ENCODE results near the gene NAP1L4. TPM values are rescaled to one million over a fixed set of nuclear protein-coding genes. Genes with fewer than 3 reads are reported as not detected.

NAP1L4 gene
- total and polyA plus RNA-seq, 2 donors (not counting 1 experiment from before 2014, with no cell fraction given): 62.1 to 133 TPM

DNA sequence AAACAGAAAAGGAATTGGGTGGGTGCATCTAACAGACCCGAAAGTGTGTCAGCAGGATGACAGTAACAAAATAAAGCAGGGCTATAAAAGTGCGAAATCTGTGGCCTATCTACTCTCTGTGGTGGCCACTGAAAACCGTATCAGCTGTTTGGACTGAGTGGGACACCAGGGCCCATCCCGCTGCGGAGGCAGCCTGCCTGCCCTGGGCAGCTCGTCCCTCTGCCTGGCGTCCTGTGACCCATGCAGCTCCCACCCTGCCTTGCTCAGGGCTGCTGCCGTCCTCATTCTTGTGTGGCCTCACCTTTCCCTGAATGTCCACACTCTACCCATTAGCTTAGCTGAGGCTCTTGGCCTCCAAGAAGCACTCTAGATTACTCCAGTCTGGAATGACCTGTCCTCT lies 34.7 kb upstream of the NAP1L4 start:
- H3K4me1 Mint-ChIP-seq: peaks cover 41% of the 10 kb centered on the region
- H3K4me3 ChIP-seq (ENCODE audit: control extremely low read depth in 1 of 5, extremely low read depth in 1 of 5, insufficient read depth in 1 of 5, low read depth in 2 of 5, low read length in 4 of 5): no peak overlapping the region
- peaks cover 7% of the 10 kb centered on the region for H3K79me2 ChIP-seq (ENCODE audit: control insufficient read depth, insufficient read depth, low read length)
- no peaks in the 10 kb centered on the region for H3K27me3 ChIP-seq (replicated peaks in 1 of 4; ENCODE audit: control extremely low read depth in 1 of 4, control insufficient read depth in 3 of 4, insufficient read depth in 4 of 4, low read length in 3 of 4)
- intact Hi-C loops (cut with micrococcal nuclease): no loop called here
- no peak for DNase-seq
- H2AFZ ChIP-seq (ENCODE audit: insufficient read depth, low read depth, low read length, poor library complexity, severe bottlenecking): no peak overlapping the region
- H3K9ac ChIP-seq (ENCODE audit: low read length): no peak overlapping the region
- no peaks in the 10 kb centered on the region for H3K9me3 Mint-ChIP-seq (ENCODE audit: insufficient read depth)
- ATAC-seq (ENCODE audit: low read depth): no peak
- H3K4me1 ChIP-seq (ENCODE audit: control insufficient read depth in 2 of 2, insufficient read depth in 2 of 2, low read length in 2 of 2): peaks cover 21 to 30% of the 10 kb centered on the region in 2 donors
- POLR2A ChIA-PET: interaction anchor here (0.8 kb wide), 1 partner anchor 35 kb away, joined by 4 read pairs; the partner anchor contains the start of gene NAP1L4
- H4K20me1 ChIP-seq (ENCODE audit: control insufficient read depth, insufficient read depth, low read length, poor library complexity, severe bottlenecking): peaks cover 12% of the 10 kb centered on the region
- H3K36me3 ChIP-seq (replicated peaks in 1 of 2; ENCODE audit: control extremely low read depth in 1 of 2, control insufficient read depth in 1 of 2, extremely low read depth in 1 of 2, insufficient read depth in 2 of 2, low read length in 1 of 2): peaks cover 2 to 50% of the 10 kb centered on the region in 2 experiments
- CTCF ChIA-PET: no interaction called here
- no peak overlapping the region for H3K4me3 Mint-ChIP-seq
- 98% methylated on average over 8 of the region's 8 CpGs for WGBS (ENCODE audit: insufficient coverage)
- no peak overlapping the region for H3K27ac ChIP-seq (ENCODE audit: low read length in 2 of 2)
- H3K27ac Mint-ChIP-seq: no peak overlapping the region
- H3K4me2 ChIP-seq (replicated peaks; ENCODE audit: low read depth, low read length, poor library complexity, severe bottlenecking): no peak overlapping the region
- H3K27me3 Mint-ChIP-seq: no peaks in the 10 kb centered on the region
- H3K9me3 ChIP-seq (ENCODE audit: control extremely low read depth in 1 of 3, control insufficient read depth in 2 of 3, insufficient read depth in 1 of 3, low read length in 2 of 3): no peaks in the 10 kb centered on the region
- TF ChIP-seq, protein P1, sequence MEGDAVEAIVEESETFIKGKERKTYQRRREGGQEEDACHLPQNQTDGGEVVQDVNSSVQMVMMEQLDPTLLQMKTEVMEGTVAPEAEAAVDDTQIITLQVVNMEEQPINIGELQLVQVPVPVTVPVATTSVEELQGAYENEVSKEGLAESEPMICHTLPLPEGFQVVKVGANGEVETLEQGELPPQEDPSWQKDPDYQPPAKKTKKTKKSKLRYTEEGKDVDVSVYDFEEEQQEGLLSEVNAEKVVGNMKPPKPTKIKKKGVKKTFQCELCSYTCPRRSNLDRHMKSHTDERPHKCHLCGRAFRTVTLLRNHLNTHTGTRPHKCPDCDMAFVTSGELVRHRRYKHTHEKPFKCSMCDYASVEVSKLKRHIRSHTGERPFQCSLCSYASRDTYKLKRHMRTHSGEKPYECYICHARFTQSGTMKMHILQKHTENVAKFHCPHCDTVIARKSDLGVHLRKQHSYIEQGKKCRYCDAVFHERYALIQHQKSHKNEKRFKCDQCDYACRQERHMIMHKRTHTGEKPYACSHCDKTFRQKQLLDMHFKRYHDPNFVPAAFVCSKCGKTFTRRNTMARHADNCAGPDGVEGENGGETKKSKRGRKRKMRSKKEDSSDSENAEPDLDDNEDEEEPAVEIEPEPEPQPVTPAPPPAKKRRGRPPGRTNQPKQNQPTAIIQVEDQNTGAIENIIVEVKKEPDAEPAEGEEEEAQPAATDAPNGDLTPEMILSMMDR (IDR thresholded peaks at IDR 0.05): no peak
- TF ChIP-seq EZH2 (IDR thresholded peaks at IDR 0.05; ENCODE audit: borderline replicate concordance, insufficient read depth, low read depth, low read length, poor library complexity, severe bottlenecking): no peak

DNA sequence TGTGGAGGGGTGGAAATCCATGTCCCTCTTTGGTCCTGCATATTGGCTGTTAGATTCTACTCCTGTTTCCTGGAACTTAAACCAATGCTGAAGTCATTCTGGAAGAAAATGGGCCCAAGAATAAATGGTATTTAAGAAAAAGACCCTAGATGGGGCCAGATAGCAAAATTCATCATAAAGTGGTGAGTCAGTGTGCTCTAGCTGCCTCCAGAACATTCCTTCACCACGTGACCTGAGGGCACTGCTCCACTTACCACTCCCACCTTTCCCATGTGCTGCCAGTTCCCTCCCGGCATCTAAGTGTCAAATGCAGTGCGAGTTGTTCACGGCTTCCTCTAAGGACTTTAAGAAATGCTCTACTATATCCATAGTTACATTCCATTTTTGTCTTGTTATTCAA lies 30.9 kb upstream of the NAP1L4 start:
- Histone ChIP-seq H3K27ac (ENCODE audit: low read length in 2 of 2) (peak overlapping the region; percentile 23 to 43), H3K4me1 (ENCODE audit: control insufficient read depth in 2 of 2, insufficient read depth in 2 of 2, low read length in 2 of 2) (peaks cover 12 to 18% of the 10 kb centered on the region in 2 donors), H3K9ac (ENCODE audit: low read length) (no peak overlapping the region), H3K9me3 (ENCODE audit: control extremely low read depth in 1 of 3, control insufficient read depth in 2 of 3, insufficient read depth in 1 of 3, low read length in 2 of 3) (no peaks in the 10 kb centered on the region), H2AFZ (ENCODE audit: insufficient read depth, low read depth, low read length, poor library complexity, severe bottlenecking) (no peak overlapping the region), H3K36me3 (replicated peaks in 1 of 2; ENCODE audit: control extremely low read depth in 1 of 2, control insufficient read depth in 1 of 2, extremely low read depth in 1 of 2, insufficient read depth in 2 of 2, low read length in 1 of 2) (peaks cover 5 to 47% of the 10 kb centered on the region in 2 experiments), H3K79me2 (ENCODE audit: control insufficient read depth, insufficient read depth, low read length) (no peaks in the 10 kb centered on the region), H3K4me2 (replicated peaks; ENCODE audit: low read depth, low read length, poor library complexity, severe bottlenecking) (peak overlapping the region; percentile 58), H3K4me3 (ENCODE audit: control extremely low read depth in 1 of 5, extremely low read depth in 1 of 5, insufficient read depth in 1 of 5, low read depth in 2 of 5, low read length in 4 of 5) (no peak overlapping the region), H3K27me3 (replicated peaks in 1 of 4; ENCODE audit: control extremely low read depth in 1 of 4, control insufficient read depth in 3 of 4, insufficient read depth in 4 of 4, low read length in 3 of 4) (no peaks in the 10 kb centered on the region), H4K20me1 (ENCODE audit: control insufficient read depth, insufficient read depth, low read length, poor library complexity, severe bottlenecking) (no peaks in the 10 kb centered on the region)
- TF ChIP-seq, protein P1 (IDR thresholded peaks at IDR 0.05): no peak
- no peak for TF ChIP-seq EZH2 (IDR thresholded peaks at IDR 0.05; ENCODE audit: borderline replicate concordance, insufficient read depth, low read depth, low read length, poor library complexity, severe bottlenecking)
- CTCF ChIA-PET: interaction anchor here (0.6 to 1.7 kb wide), 7 partner anchors 13 to 651 kb away, joined by 3 to 6 read pairs (median 3); no protein-coding TSS in a partner anchor
- H3K27ac Mint-ChIP-seq: peak overlapping the region; percentile 82
- no peaks in the 10 kb centered on the region for H3K27me3 Mint-ChIP-seq
- 100% methylated on average over 4 of the region's 4 CpGs for WGBS (ENCODE audit: insufficient coverage)
- H3K9me3 Mint-ChIP-seq (ENCODE audit: insufficient read depth): no peaks in the 10 kb centered on the region
- H3K4me3 Mint-ChIP-seq: peak overlapping the region; percentile 47
- ATAC-seq (ENCODE audit: low read depth): no peak
- intact Hi-C loops (cut with micrococcal nuclease): no loop called here
- H3K4me1 Mint-ChIP-seq: peaks cover 18% of the 10 kb centered on the region
- POLR2A ChIA-PET: no interaction called here
- DNase-seq: no peak

Measured in B cell (primary cell).